Hepatocyte (in vitro differentiated cells): ENCODE results near the gene SLC18A2.

ENCODE experiments used
- EZH2 ChIP-seq: fragments of 200-600 bp; sonication (generic); IDR thresholded peaks from 2 replicates; pipeline ENCODE4 v1.6.1; 2016; ENCODE audit warnings: antibody characterized with exemption, mild to moderate bottlenecking, borderline replicate concordance
- EZH2phosphoT487 ChIP-seq: fragments of 200-600 bp; sonication (generic); IDR thresholded peaks from one replicate; pipeline ENCODE4 v1.6.1; 2018; ENCODE audit warnings: antibody characterized with exemption, mild to moderate bottlenecking, low read depth, moderate library complexity; ENCODE audit not compliant: unreplicated experiment, severe bottlenecking
- TF ChIP-seq, protein P1 (sequence below): fragments of 200-600 bp; sonication (generic); IDR thresholded peaks from 2 replicates; pipeline ENCODE4 v1.5.1; 2016; ENCODE audit warnings: antibody characterized with exemption, mild to moderate bottlenecking; ENCODE audit not compliant: poor library complexity

DNA sequence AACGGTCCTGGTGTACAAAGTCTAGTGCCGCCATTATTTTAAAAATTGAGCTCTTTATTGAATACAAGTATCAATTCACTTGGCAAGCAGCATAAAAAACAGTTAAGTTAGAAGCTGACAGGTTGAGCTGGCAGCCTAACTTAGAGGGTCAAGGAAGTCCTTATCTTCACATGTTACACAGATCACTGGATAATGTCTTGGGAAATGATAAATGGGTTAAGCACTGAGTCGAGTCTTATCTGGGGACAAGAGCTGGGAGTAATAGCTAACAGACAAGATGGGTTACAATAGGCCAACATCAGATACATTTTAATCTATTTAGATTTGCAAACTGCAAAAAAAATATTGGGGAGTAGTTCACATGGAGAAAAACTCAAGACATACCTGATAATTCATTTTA is 34.2 kb downstream of the SLC18A2 start:
- TF ChIP-seq, protein P1, sequence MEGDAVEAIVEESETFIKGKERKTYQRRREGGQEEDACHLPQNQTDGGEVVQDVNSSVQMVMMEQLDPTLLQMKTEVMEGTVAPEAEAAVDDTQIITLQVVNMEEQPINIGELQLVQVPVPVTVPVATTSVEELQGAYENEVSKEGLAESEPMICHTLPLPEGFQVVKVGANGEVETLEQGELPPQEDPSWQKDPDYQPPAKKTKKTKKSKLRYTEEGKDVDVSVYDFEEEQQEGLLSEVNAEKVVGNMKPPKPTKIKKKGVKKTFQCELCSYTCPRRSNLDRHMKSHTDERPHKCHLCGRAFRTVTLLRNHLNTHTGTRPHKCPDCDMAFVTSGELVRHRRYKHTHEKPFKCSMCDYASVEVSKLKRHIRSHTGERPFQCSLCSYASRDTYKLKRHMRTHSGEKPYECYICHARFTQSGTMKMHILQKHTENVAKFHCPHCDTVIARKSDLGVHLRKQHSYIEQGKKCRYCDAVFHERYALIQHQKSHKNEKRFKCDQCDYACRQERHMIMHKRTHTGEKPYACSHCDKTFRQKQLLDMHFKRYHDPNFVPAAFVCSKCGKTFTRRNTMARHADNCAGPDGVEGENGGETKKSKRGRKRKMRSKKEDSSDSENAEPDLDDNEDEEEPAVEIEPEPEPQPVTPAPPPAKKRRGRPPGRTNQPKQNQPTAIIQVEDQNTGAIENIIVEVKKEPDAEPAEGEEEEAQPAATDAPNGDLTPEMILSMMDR, result no peak
- no peak for TF ChIP-seq EZH2
- no peak for TF ChIP-seq EZH2phosphoT487
